OCI-LY1 (cell line): ENCODE results near the gene RBM47.

Source experiments
- H2AFZ ChIP-seq: fragments of 200-600 bp; sonication (generic), shearing (Covaris generic); 2 replicates; pipeline ENCODE4 v1.6.0; 2014; ENCODE audit warnings: antibody characterized with exemption, mild to moderate bottlenecking, low read length
- H3F3A ChIP-seq: fragments of 200-600 bp; sonication (generic), shearing (Covaris generic); 2 replicates; pipeline ENCODE4 v1.6.0; 2014; ENCODE audit warnings: mild to moderate bottlenecking, antibody characterized with exemption, low read length, moderate library complexity; ENCODE audit not compliant: insufficient read depth
- H3K27ac ChIP-seq: fragments of 200-600 bp; sonication (generic); 2 replicates; pipeline ENCODE4 v1.5.1; 2014; ENCODE audit warnings: low read length, mixed run types, mild to moderate bottlenecking, low read depth; ENCODE audit not compliant: poor library complexity, severe bottlenecking
- H3K27me3 ChIP-seq: fragments of 200-600 bp; sonication (generic); 2 replicates; pipeline ENCODE4 v1.6.0; 2014; ENCODE audit warnings: antibody characterized with exemption, mild to moderate bottlenecking, low read length, moderate library complexity; ENCODE audit not compliant: insufficient read depth
- H3K36me3 ChIP-seq: fragments of 200-600 bp; sonication (generic); 2 replicates; pipeline ENCODE4 v1.6.1; 2014; ENCODE audit warnings: mild to moderate bottlenecking, antibody characterized with exemption, low read length, moderate library complexity, mixed read lengths; ENCODE audit not compliant: insufficient read depth
- H3K4me1 ChIP-seq: fragments of 200-600 bp; sonication (generic); 2 replicates; pipeline ENCODE4 v1.5.1; 2014; ENCODE audit warnings: mild to moderate bottlenecking, low read length, moderate library complexity; ENCODE audit not compliant: insufficient read depth, severe bottlenecking
- H3K4me2 ChIP-seq: fragments of 200-600 bp; sonication (generic), shearing (Covaris generic); 2 replicates; pipeline ENCODE4 v1.6.1; 2014; ENCODE audit warnings: low read length
- H3K4me3 ChIP-seq: fragments of 200-600 bp; sonication (generic); 2 replicates; pipeline ENCODE4 v1.5.1; 2014; ENCODE audit warnings: low read length, low read depth, mild to moderate bottlenecking, mixed read lengths; ENCODE audit not compliant: poor library complexity, severe bottlenecking
- H3K79me2 ChIP-seq: fragments of 200-600 bp; shearing (Covaris generic); 2 replicates; pipeline ENCODE4 v1.6.1; 2016; ENCODE audit warnings: mixed run types, low read length, mixed read lengths; ENCODE audit not compliant: insufficient read depth
- H3K9ac ChIP-seq: fragments of 200-600 bp; sonication (generic), shearing (Covaris generic); 2 replicates; pipeline ENCODE4 v1.6.1; 2014; ENCODE audit warnings: mild to moderate bottlenecking, low read length, mixed read lengths
- H3K9me2 ChIP-seq: fragments of 200-600 bp; sonication (generic), shearing (Covaris generic); 2 replicates; pipeline ENCODE4 v1.6.1; 2014; ENCODE audit warnings: low read depth, mild to moderate bottlenecking, low read length, mixed read lengths
- H3K9me3 ChIP-seq: fragments of 200-600 bp; shearing (Covaris generic); 2 replicates; pipeline ENCODE4 v1.6.1; 2014; ENCODE audit warnings: low read length, mixed read lengths
- H4K20me1 ChIP-seq: fragments of 200-600 bp; sonication (generic), shearing (Covaris generic); 2 replicates; pipeline ENCODE4 v1.6.0; 2016; ENCODE audit warnings: mild to moderate bottlenecking, low read length; ENCODE audit not compliant: insufficient read depth
- EZH2 ChIP-seq: fragments of 200-600 bp; sonication (generic), shearing (Covaris generic); IDR thresholded peaks from 2 replicates; pipeline ENCODE4 v1.8.0; 2017; ENCODE audit warnings: borderline replicate concordance, mixed run types, mild to moderate bottlenecking, antibody characterized with exemption, low read length, moderate library complexity, mixed read lengths
- TF ChIP-seq, protein P1 (sequence below): fragments of 200-600 bp; sonication (generic), shearing (Covaris generic); IDR thresholded peaks from 2 replicates; pipeline ENCODE4 v1.5.1; 2017; ENCODE audit warnings: mild to moderate bottlenecking, antibody characterized with exemption, low read length, moderate library complexity, mixed read lengths

The RBM47 gene

DNA sequence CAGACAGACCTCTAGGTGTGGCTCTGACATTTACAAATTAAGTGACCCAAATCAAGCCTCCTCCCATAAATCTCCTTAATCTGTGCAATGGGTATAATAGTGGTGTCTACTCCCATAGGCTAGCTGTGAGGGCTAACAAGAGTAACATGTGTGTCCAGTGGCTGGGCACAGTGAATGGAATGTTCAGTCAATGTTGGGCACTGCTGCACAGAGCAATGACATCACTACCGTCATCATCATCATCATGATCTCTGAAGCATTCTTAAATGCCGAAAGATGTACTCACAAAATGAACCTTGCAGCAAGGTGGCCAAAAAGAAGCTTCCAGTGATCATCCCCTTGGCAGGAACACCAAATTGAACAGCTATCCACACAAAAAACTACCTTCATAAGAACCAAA is 251.0 kb downstream of the RBM47 start:
- no peak overlapping the region for H2AFZ ChIP-seq
- H3K9me2 ChIP-seq: no peaks in the 10 kb centered on the region
- no peak overlapping the region for H3K27ac ChIP-seq
- no peaks in the 10 kb centered on the region for H3K36me3 ChIP-seq
- no peaks in the 10 kb centered on the region for H3K79me2 ChIP-seq
- no peaks in the 10 kb centered on the region for H4K20me1 ChIP-seq
- no peak overlapping the region for H3K9ac ChIP-seq
- no peaks in the 10 kb centered on the region for H3F3A ChIP-seq
- no peaks in the 10 kb centered on the region for H3K4me1 ChIP-seq
- TF ChIP-seq EZH2: no peak
- TF ChIP-seq, protein P1, sequence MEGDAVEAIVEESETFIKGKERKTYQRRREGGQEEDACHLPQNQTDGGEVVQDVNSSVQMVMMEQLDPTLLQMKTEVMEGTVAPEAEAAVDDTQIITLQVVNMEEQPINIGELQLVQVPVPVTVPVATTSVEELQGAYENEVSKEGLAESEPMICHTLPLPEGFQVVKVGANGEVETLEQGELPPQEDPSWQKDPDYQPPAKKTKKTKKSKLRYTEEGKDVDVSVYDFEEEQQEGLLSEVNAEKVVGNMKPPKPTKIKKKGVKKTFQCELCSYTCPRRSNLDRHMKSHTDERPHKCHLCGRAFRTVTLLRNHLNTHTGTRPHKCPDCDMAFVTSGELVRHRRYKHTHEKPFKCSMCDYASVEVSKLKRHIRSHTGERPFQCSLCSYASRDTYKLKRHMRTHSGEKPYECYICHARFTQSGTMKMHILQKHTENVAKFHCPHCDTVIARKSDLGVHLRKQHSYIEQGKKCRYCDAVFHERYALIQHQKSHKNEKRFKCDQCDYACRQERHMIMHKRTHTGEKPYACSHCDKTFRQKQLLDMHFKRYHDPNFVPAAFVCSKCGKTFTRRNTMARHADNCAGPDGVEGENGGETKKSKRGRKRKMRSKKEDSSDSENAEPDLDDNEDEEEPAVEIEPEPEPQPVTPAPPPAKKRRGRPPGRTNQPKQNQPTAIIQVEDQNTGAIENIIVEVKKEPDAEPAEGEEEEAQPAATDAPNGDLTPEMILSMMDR: no peak
- no peak overlapping the region for H3K4me2 ChIP-seq
- 0 out of 2 replicates have a peak, but pooled peaks cover 8% of the 10 kb centered on the region for H3K27me3 ChIP-seq
- H3K9me3 ChIP-seq: no peaks in the 10 kb centered on the region
- no peak overlapping the region for H3K4me3 ChIP-seq

DNA sequence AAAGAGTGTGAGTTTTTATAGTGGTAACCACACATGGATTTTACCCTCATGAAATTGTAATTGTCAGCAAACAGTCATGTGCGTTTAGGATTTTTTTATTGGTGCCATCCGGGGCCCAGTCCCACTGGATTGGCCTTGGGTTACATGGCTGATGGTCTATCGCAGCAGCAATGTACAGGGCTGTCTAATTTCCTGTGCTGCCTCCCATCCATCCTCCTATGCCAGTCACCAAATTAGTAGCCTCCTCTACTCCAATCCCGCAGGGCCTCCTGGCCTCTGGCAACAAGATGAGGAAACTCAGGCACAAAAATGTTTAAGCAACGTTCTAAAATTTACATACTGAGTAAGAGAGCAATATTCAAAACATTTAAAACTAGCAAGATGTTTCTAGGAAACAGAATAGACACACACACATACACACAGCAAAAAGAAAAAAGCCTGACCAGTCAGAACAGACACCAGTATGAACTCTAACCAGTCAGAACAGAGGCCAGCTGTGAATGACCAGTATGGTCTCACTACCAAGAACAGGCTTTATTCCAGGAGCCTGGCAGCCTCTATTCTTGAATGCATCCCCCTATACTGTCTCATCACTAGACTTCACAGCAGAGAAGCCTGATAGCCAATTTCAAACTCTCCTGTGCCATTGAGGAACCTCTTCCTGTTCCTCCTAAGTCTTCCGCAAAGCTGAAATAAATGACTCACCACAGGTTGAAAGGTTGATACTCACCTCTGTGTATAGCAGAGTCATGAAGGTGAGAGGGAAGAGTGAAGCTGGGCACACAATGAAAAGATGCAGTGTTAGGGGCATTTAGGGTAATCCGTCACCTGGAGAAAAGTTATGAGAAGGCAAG is 251.9 kb downstream of the RBM47 start:
- TF ChIP-seq EZH2: no peak
- TF ChIP-seq, protein P1: no peak
- H3K4me2 ChIP-seq: no peak overlapping the region

DNA sequence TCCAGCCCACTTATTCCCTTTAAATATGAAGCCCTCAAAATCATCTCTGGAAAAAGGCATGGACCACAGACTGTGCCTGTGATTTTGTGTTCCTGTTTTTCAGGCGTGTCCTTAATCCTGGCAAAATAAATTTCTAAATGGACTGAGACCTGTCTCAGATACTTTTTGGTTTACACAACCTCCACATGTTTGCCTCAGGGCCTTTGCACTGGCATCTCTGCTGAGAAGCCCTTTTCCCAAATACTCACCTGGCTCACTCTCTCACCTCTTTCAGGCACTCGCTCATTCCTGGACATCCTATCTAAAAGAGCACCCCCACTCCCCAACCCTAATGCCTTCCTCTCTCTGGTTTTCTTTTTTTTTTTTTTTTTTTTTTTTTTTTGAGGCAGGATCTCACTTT is 254.0 kb downstream of the RBM47 start:
- Histone ChIP-seq H3K4me3 (no peak overlapping the region), H3K9me3 (no peaks in the 10 kb centered on the region), H3K9ac (no peak overlapping the region), H3K4me1 (no peaks in the 10 kb centered on the region), H3K9me2 (no peaks in the 10 kb centered on the region), H3K27me3 (0 out of 2 replicates have a peak, but pooled peaks cover 8% of the 10 kb centered on the region), H3K79me2 (no peaks in the 10 kb centered on the region), H3F3A (no peaks in the 10 kb centered on the region), H3K36me3 (no peaks in the 10 kb centered on the region), H4K20me1 (no peaks in the 10 kb centered on the region), H3K27ac (no peak overlapping the region), H3K4me2 (no peak overlapping the region), H2AFZ (no peak overlapping the region)
- no peak for TF ChIP-seq EZH2

More for the DNA sequence above, 251.9 kb downstream of the RBM47 start:
- Histone ChIP-seq H2AFZ (no peak overlapping the region), H3F3A (no peaks in the 10 kb centered on the region), H3K4me3 (no peak overlapping the region), H3K4me1 (no peaks in the 10 kb centered on the region), H3K79me2 (no peaks in the 10 kb centered on the region), H3K27ac (no peak overlapping the region), H4K20me1 (no peaks in the 10 kb centered on the region), H3K9me2 (no peaks in the 10 kb centered on the region), H3K9ac (no peak overlapping the region), H3K36me3 (no peaks in the 10 kb centered on the region), H3K9me3 (no peaks in the 10 kb centered on the region), H3K27me3 (0 out of 2 replicates have a peak, but pooled peaks cover 8% of the 10 kb centered on the region)
